ENCODE data around the gene ARHGAP18. TPM values are rescaled to one million over a fixed set of nuclear protein-coding genes. Genes with fewer than 3 reads are reported as not detected.

The ARHGAP18 gene
- polyA plus RNA-seq, 1 of the 3 experiments (the other 2 are of a cell fraction): 25.0 TPM

DNA sequence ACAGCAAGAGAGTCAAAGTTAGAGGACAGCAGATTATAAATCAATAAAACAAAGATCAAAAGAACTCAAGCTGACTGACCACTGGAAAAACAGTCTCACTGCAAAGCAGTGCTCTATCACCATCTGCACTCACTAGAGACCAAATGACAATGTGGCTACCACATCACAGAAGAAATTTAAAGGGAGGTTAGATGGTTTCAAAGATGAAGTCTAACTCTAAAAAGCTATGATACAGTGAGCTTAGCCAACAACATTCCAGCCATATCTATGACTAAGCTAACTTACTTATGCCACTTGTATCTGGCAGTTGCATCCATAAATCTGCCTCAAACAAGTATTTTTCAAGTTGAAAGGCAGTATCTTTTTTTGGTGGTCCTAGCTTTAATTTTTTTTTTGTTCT lies 68.6 kb downstream of the ARHGAP18 start (continued):
- TF ChIP-seq, protein P1, sequence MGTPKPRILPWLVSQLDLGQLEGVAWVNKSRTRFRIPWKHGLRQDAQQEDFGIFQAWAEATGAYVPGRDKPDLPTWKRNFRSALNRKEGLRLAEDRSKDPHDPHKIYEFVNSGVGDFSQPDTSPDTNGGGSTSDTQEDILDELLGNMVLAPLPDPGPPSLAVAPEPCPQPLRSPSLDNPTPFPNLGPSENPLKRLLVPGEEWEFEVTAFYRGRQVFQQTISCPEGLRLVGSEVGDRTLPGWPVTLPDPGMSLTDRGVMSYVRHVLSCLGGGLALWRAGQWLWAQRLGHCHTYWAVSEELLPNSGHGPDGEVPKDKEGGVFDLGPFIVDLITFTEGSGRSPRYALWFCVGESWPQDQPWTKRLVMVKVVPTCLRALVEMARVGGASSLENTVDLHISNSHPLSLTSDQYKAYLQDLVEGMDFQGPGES (IDR thresholded peaks at IDR 0.05; ENCODE audit: low read depth, low read length): no peak
- TF ChIP-seq, protein P2, sequence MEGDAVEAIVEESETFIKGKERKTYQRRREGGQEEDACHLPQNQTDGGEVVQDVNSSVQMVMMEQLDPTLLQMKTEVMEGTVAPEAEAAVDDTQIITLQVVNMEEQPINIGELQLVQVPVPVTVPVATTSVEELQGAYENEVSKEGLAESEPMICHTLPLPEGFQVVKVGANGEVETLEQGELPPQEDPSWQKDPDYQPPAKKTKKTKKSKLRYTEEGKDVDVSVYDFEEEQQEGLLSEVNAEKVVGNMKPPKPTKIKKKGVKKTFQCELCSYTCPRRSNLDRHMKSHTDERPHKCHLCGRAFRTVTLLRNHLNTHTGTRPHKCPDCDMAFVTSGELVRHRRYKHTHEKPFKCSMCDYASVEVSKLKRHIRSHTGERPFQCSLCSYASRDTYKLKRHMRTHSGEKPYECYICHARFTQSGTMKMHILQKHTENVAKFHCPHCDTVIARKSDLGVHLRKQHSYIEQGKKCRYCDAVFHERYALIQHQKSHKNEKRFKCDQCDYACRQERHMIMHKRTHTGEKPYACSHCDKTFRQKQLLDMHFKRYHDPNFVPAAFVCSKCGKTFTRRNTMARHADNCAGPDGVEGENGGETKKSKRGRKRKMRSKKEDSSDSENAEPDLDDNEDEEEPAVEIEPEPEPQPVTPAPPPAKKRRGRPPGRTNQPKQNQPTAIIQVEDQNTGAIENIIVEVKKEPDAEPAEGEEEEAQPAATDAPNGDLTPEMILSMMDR (IDR thresholded peaks at IDR 0.05): no peak
- TF ChIP-seq EP300 (IDR thresholded peaks at IDR 0.05; ENCODE audit: borderline replicate concordance in 1 of 2, low read depth in 1 of 2, low read length in 1 of 2) (peak; percentile 46 to 86; a peak in 2 of 4 replicates), YY1 (IDR thresholded peaks at IDR 0.05; ENCODE audit: low read depth) (no peak), SMC3 (IDR thresholded peaks at IDR 0.05; ENCODE audit: low read depth, low read length) (no peak), MEF2A (IDR thresholded peaks at IDR 0.05; ENCODE audit: borderline replicate concordance, low read depth) (peak; percentile 43; the same call in 1 of the 2 replicates), TEAD4 (IDR thresholded peaks at IDR 0.05; ENCODE audit: borderline replicate concordance, insufficient read depth) (peak; percentile 85; the same call in 1 of the 2 replicates), RAD21 (IDR thresholded peaks at IDR 0.05; ENCODE audit: low read length) (no peak), RCOR1 (IDR thresholded peaks at IDR 0.05; ENCODE audit: low read length) (no peak), FOXM1 (IDR thresholded peaks at IDR 0.05; ENCODE audit: low read depth) (peak; percentile 69; the same call in 1 of the 2 replicates), RFX5 (IDR thresholded peaks at IDR 0.05; ENCODE audit: low read length) (no peak), GABPA (IDR thresholded peaks at IDR 0.05; ENCODE audit: low read depth) (no peak), SIN3A (IDR thresholded peaks at IDR 0.05; ENCODE audit: borderline replicate concordance, low read depth, low read length) (0 out of 2 replicates have a peak, but pooled peaks have one; percentile 44), MXI1 (IDR thresholded peaks at IDR 0.05; ENCODE audit: low read depth, low read length) (no peak)
- TF ChIP-seq, protein P3, sequence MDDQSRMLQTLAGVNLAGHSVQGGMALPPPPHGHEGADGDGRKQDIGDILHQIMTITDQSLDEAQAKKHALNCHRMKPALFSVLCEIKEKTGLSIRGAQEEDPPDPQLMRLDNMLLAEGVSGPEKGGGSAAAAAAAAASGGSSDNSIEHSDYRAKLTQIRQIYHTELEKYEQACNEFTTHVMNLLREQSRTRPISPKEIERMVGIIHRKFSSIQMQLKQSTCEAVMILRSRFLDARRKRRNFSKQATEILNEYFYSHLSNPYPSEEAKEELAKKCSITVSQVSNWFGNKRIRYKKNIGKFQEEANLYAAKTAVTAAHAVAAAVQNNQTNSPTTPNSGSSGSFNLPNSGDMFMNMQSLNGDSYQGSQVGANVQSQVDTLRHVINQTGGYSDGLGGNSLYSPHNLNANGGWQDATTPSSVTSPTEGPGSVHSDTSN (IDR thresholded peaks at IDR 0.05): peak; percentile 95
- TF ChIP-seq, protein P4, sequence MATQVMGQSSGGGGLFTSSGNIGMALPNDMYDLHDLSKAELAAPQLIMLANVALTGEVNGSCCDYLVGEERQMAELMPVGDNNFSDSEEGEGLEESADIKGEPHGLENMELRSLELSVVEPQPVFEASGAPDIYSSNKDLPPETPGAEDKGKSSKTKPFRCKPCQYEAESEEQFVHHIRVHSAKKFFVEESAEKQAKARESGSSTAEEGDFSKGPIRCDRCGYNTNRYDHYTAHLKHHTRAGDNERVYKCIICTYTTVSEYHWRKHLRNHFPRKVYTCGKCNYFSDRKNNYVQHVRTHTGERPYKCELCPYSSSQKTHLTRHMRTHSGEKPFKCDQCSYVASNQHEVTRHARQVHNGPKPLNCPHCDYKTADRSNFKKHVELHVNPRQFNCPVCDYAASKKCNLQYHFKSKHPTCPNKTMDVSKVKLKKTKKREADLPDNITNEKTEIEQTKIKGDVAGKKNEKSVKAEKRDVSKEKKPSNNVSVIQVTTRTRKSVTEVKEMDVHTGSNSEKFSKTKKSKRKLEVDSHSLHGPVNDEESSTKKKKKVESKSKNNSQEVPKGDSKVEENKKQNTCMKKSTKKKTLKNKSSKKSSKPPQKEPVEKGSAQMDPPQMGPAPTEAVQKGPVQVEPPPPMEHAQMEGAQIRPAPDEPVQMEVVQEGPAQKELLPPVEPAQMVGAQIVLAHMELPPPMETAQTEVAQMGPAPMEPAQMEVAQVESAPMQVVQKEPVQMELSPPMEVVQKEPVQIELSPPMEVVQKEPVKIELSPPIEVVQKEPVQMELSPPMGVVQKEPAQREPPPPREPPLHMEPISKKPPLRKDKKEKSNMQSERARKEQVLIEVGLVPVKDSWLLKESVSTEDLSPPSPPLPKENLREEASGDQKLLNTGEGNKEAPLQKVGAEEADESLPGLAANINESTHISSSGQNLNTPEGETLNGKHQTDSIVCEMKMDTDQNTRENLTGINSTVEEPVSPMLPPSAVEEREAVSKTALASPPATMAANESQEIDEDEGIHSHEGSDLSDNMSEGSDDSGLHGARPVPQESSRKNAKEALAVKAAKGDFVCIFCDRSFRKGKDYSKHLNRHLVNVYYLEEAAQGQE (IDR thresholded peaks at IDR 0.05; ENCODE audit: low read depth, low read length): no peak
- TF ChIP-seq, protein P5, sequence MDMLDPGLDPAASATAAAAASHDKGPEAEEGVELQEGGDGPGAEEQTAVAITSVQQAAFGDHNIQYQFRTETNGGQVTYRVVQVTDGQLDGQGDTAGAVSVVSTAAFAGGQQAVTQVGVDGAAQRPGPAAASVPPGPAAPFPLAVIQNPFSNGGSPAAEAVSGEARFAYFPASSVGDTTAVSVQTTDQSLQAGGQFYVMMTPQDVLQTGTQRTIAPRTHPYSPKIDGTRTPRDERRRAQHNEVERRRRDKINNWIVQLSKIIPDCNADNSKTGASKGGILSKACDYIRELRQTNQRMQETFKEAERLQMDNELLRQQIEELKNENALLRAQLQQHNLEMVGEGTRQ (IDR thresholded peaks at IDR 0.05; ENCODE audit: borderline replicate concordance, low read depth, low read length): no peak

Data from SK-N-SH (cell line).